AG09319 (cell line): Measurements from ENCODE around the gene SGMS1.

Experiments
- DNase-seq: peaks from one replicate; pipeline ENCODE4 v3.0.0-alpha.2; 2010; ENCODE audit warnings: low read depth; ENCODE audit errors: extremely low read depth
- CTCF ChIP-seq: IDR thresholded peaks from 2 replicates; pipeline ENCODE4 v1.5.1; 2011; ENCODE audit warnings: low read depth, mild to moderate bottlenecking, inconsistent platforms, low read length, moderate library complexity

The SGMS1 gene

GRCh38 chr10:50385624-50386023 is 238.1 kb downstream of the SGMS1 start:
- DNase-seq = no peak
- no peak for TF ChIP-seq CTCF

GRCh38 chr10:50384898-50385297 is 238.9 kb downstream of the SGMS1 start:
- DNase-seq = no peak
- TF ChIP-seq CTCF = no peak

- no peak for DNase-seq
- TF ChIP-seq CTCF = no peak
These were observed 239.5 kb downstream of the SGMS1 start for GRCh38 chr10:50384238-50384637.

- TF ChIP-seq CTCF = no peak
- no peak for DNase-seq
These were observed 241.2 kb downstream of the SGMS1 start for GRCh38 chr10:50382576-50383023.

GRCh38 chr10:50381642-50382041 is 242.1 kb downstream of the SGMS1 start:
- no peak for TF ChIP-seq CTCF
- DNase-seq = no peak

- TF ChIP-seq CTCF = no peak
These were observed 244.1 kb downstream of the SGMS1 start for GRCh38 chr10:50379616-50380015.

GRCh38 chr10:50375745-50376144 is 248.0 kb downstream of the SGMS1 start:
- no peak for TF ChIP-seq CTCF
- DNase-seq = no peak

More at GRCh38 chr10:50379616-50380015, 244.1 kb downstream of the SGMS1 start:
- DNase-seq = no peak

GRCh38 chr10:50375051-50375452 is 248.7 kb downstream of the SGMS1 start:
- no peak for DNase-seq
- TF ChIP-seq CTCF = no peak
